Mesodermal cell (in vitro differentiated cells): ENCODE results near the gene STK11.
A peak's percentile ranks its signal among the peaks of the same experiment; 100 is the strongest.

Experiments
- H3K27ac ChIP-seq: 2 replicates; pipeline ENCODE4 v1.7.0; 2013; ENCODE audit warnings: mild to moderate bottlenecking, low read depth, low read length, moderate library complexity; ENCODE audit not compliant: severe bottlenecking
- H3K36me3 ChIP-seq: 2 replicates; pipeline ENCODE4 v1.7.1; 2013; ENCODE audit warnings: mild to moderate bottlenecking, low read length, moderate library complexity; ENCODE audit not compliant: control insufficient read depth, insufficient read depth
- H3K4me1 ChIP-seq: one replicate; pipeline ENCODE4 v1.7.1; 2013; ENCODE audit warnings: mild to moderate bottlenecking, low read length; ENCODE audit not compliant: insufficient read depth, control insufficient read depth, poor library complexity, severe bottlenecking
- H3K4me3 ChIP-seq: 2 replicates; pipeline ENCODE4 v1.7.0; 2013; ENCODE audit warnings: low read length, control low read depth, mild to moderate bottlenecking; ENCODE audit not compliant: insufficient read depth, poor library complexity, severe bottlenecking; ENCODE audit errors: extremely low read depth
- H3K9me3 ChIP-seq: 2 replicates; pipeline ENCODE4 v1.7.1; 2013; ENCODE audit warnings: mild to moderate bottlenecking, low read length, moderate library complexity; ENCODE audit not compliant: control insufficient read depth
- WGBS, 2 experiments: methylation state at CpG; one replicate each; pipeline ENCODE4 v1.1.5; 2013; ENCODE audit warnings: missing lambda C conversion rate in 2 of 2; ENCODE audit not compliant: insufficient coverage in 2 of 2; 5-methylcytosine and 5-hydroxymethylcytosine counted together

The STK11 gene

DNA sequence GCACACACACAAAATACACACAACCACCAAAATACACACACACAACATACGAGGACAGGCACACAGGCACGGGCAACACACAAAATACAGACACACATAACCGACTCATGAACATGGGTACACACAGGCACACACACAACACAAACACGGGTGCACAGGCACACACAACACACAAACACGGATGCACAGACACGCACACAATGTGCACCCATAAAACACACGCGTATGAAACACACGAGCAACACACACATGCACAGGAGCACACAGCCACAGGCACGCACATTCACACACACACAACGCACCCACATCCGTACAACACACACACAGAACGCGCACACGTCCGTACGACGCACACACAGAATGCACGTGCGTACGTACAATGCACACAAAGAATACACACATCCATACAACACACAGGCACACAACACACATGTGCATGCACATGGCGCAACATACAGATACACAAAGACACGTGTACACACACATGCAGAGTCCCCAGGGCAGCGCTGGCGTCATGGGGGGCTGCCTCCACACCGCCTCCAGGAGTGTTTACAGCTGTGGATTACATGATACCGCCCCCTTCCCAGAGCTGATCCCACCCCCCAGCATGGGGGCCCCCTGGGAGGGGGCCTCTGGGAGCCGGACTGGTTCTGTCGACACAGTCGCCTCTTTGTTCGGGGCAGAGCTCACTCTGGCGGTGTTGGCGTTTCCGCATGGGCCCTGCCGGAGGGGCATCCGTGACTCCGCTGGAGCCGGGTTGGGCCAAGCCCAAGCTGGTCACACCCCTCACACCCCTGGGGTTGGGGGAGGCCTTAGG is 34.4 kb upstream of the STK11 start:
- Histone ChIP-seq H3K9me3 (no peaks in the 10 kb centered on the region), H3K4me3 (no peak overlapping the region), H3K4me1 (peaks cover 39% of the 10 kb centered on the region), H3K27ac (no peak overlapping the region), H3K36me3 (peaks cover 18% of the 10 kb centered on the region)
- 92 to 98% methylated on average over 19 to 38 of the region's 38 CpGs for WGBS, 2 experiments

DNA sequence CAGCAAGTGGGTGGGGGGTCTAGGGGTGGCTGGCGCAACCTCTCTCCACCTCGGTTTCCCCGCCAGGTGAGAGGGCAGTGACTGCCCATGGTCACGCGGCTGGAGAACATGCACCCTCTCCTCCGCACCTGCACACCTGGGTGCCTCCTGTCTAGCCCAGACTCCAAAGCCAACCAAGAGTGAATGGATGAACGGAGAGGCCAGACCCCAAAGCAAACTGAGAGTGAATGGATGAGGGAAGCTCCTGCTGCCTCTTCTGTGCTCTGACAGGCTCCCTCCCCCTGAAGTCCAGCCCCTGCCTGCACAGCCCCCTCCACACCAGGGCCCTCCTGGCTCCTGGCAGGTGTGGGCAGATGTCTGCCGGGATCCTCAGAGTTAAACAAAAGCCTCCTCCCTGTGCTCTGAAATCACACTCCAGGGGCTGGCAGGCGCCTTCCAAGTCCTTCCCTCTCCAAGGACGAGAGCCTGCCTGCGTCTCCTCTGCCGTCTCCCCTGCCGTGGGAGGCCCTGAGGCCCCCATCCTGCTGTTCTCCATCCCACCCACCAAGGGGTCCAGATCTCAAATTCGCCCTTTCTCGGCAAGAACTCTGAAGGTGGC is 33.7 kb upstream of the STK11 start:
- Histone ChIP-seq H3K9me3 (no peaks in the 10 kb centered on the region), H3K27ac (no peak overlapping the region), H3K36me3 (peaks cover 13% of the 10 kb centered on the region), H3K4me1 (peaks cover 39% of the 10 kb centered on the region), H3K4me3 (no peak overlapping the region)
- WGBS, 2 experiments: 72 to 76% methylated on average over 13 of the region's 15 CpGs

DNA sequence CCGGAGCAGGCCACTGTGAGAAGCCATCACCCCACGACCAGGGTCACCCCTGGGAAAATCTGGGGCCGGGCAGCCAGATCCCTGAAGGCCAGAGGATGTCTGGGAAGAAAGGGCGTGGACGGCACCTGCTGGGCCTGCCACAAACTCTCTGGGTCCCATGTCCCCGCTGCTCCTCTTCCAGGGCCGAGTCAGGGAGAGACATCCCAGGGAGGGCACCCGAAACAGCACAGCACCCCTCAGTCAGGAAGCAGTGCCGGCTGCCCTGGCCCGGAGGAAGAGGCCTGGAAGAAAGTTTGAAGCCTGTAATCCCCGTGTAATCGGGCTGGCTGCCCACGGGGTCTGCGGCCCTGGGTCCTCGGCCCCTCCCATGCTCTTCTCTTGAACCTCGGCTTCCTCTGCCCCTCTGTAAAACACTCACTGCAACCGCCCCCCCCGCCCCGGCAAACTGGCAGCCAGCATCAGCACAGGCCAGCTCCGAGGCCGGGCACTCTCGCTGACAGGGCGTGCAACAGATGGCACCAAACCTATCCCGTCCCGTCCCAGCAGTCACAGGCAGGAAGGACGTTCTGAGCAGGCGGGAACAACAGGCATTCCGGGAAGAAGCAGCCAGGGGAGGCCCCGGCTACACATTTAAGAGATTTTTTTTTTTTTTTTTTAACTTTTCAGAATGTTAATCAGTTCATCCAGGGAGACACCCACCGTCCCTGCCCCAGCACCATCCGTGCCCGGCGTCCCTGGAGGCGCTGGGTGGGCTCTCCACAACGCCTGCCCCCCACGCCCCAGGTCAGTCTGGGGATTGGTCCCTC is 33.0 kb upstream of the STK11 start:
- peaks cover 9% of the 10 kb centered on the region for H3K36me3 ChIP-seq
- H3K4me1 ChIP-seq: peaks cover 39% of the 10 kb centered on the region
- peak overlapping the region; percentile 2 for H3K27ac ChIP-seq
- peak overlapping the region; percentile 82 for H3K4me3 ChIP-seq
- H3K9me3 ChIP-seq: no peaks in the 10 kb centered on the region
- WGBS, 2 experiments: 29 to 47% methylated on average over 25 to 26 of the region's 36 CpGs

- peaks cover 4% of the 10 kb centered on the region for H3K36me3 ChIP-seq
- WGBS, 2 experiments: 2% methylated on average over 29 to 33 of the region's 47 CpGs
- no peaks in the 10 kb centered on the region for H3K9me3 ChIP-seq
- H3K4me1 ChIP-seq: peaks cover 39% of the 10 kb centered on the region
- peak overlapping the region; percentile 82 for H3K4me3 ChIP-seq
- peak overlapping the region; percentile 2 for H3K27ac ChIP-seq
These were observed 32.3 kb upstream of the STK11 start for GRCh38 chr19:1173159-1173844.

GRCh38 chr19:1173845-1174809 is 31.5 kb upstream of the STK11 start, which contains the start of gene SBNO2:
Gene SBNO2 (minus strand): TSS chr19:1174268. CDS start chr19:1154276, 19,992 bp downstream.
- Histone ChIP-seq H3K27ac (peak within 1 kb of the TSS; percentile 53), H3K9me3 (no peaks in the 10 kb centered on the region), H3K4me1 (peaks cover 30% of the 10 kb centered on the region), H3K4me3 (peak within 1 kb of the TSS; percentile 82), H3K36me3 (no peaks in the 10 kb centered on the region)
- 17 to 19% methylated on average over 57 of the region's 84 CpGs for WGBS, 2 experiments

GRCh38 chr19:1177322-1178114 is 28.1 kb upstream of the STK11 start:
- H3K36me3 ChIP-seq: no peaks in the 10 kb centered on the region
- H3K4me3 ChIP-seq: no peak overlapping the region
- peaks cover 5% of the 10 kb centered on the region for H3K4me1 ChIP-seq
- H3K27ac ChIP-seq: no peak overlapping the region
- 84 to 88% methylated on average over 23 to 24 of the region's 25 CpGs for WGBS, 2 experiments
- no peaks in the 10 kb centered on the region for H3K9me3 ChIP-seq

DNA sequence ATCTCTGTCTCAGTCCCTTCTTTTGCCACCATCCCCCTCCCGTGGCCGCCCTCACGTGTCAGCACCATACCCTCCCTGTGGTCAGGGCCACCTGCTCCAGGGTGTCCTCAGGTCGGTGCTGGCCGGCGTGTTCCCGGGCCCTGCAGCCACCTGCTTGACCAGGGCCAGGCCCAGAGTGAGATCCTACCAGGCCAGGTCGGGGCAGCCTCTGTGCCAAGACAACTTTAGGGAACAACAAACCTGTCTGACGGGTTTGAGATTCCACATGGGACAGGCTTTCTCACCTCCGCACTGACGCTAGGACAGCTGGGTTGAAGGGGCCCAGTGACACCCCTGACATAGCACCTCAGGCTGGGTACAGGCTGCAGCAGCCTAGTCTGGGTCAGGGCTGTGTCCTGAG is 24.0 kb upstream of the STK11 start:
- 93 to 97% methylated on average over 10 to 11 of the region's 11 CpGs for WGBS, 2 experiments
- no peaks in the 10 kb centered on the region for H3K9me3 ChIP-seq
- H3K27ac ChIP-seq: no peak overlapping the region
- peaks cover 3% of the 10 kb centered on the region for H3K4me1 ChIP-seq
- H3K4me3 ChIP-seq: no peak overlapping the region
- H3K36me3 ChIP-seq: no peaks in the 10 kb centered on the region

DNA sequence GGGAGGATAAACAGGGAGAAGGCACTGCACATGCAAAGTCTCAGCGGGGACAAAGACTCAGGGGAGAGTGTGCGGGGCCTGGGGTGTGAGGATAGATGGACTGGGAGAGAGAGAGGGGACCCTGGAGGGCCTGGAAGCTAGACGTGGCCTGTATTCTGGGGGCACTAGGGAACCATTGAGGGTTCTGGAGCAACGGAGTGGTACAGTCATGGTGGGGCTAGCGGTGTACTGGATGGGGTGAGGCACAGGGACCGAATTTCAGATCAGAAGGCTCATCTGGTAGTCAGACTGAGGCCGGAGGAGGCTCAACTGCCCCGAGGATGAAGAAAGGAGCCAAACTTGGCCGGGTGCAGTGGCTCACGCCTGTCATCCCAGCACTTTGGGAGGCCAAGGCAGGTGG is 23.5 kb upstream of the STK11 start:
- H3K27ac ChIP-seq: no peak overlapping the region
- 96 to 99% methylated on average over 10 of the region's 10 CpGs for WGBS, 2 experiments
- no peaks in the 10 kb centered on the region for H3K9me3 ChIP-seq
- no peaks in the 10 kb centered on the region for H3K36me3 ChIP-seq
- H3K4me3 ChIP-seq: no peak overlapping the region
- H3K4me1 ChIP-seq: peaks cover 3% of the 10 kb centered on the region

DNA sequence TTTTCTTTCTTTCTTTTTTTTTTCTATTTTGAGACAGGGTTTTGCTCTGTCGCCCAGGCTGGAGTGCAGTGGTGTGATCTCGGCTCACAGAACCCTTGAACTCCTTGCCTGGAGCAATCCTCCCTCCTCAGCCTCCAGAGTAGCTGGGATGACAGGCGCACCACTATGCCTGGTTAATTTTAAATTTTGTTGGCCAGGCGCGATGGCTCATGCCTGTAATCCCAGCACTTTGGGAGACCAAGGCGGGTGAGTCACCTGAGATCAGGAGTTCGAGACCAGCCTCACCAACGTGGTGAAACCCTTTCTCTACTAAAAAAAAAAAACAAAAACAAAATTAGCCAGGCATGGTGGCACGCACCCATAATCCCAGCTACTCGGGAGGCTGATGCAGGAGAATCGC is 22.9 kb upstream of the STK11 start:
- Histone ChIP-seq H3K4me3 (no peak overlapping the region), H3K27ac (no peak overlapping the region), H3K36me3 (no peaks in the 10 kb centered on the region), H3K9me3 (no peaks in the 10 kb centered on the region), H3K4me1 (peaks cover 3% of the 10 kb centered on the region)
- WGBS, 2 experiments: 93 to 100% methylated on average over 4 to 5 of the region's 11 CpGs
